LNCAP (cell line): ENCODE results near the gene TRAPPC12.

Source experiments
- CTCF ChIP-seq: fragments of 450-650 bp; IDR thresholded peaks from 2 replicates; pipeline ENCODE4 v1.5.1; 2017; ENCODE audit warnings: mild to moderate bottlenecking

Gene TRAPPC12

DNA sequence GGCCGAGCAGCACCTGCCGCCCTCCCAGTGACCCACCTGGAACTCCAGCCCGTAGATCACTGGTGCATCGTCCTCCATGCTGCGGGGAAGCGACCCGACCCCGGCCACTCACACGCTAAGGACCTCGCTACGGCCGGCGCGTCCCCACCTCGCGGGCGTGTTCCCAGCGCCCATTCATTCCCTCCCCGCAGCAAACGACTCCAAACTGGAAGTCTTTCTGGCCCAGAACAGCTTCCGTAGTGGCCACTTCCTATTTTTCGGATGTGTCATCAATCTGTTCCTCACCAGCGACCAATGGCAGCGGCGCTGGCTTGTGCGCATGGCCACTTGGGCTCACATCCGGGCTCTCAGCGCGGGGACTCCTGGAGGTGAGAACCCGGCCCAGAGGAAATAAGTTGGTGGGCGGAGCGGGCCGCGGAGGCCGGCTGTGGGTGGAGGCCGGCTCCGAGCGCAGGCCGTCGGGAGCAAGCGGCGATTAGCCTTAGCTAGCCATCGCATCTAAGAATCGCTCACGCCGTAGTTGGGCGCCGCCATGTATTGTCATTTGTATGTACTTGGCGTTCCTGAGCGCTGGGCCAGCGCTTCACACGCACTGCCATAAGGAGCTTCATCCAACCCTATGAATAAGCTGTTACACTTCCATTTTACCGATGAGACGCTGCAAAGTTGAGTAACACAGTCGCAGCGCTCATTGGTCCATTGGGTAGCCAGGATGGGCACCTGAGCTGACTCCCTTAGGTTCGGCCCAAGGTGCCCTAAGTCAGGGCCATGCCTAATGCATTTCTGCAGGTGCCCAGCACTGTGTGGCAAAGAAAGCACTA, 1.7 kb upstream of the TRAPPC12 start, which contains the start of gene EIPR1:
TSS of gene EIPR1 (minus strand) at position 207 of the 821 bp plus-strand sequence. CDS start at position 78, 129 bp downstream.
- no peak for TF ChIP-seq CTCF

DNA sequence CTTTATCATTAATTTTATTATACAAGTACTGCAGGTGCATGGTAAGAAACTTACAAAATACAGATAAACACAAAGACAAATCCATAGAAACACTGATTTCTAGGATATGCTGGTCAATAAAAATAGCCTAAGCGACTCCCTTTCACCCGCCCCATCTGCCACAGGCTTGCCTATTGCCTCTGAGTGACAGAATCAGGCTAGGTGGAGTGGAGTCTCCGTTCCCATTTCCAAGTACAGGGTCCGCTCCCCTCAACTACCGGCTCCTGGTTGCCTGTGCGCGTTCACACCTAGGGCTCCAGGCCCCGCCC, 201 bp upstream of the TRAPPC12 start:
- no peak for TF ChIP-seq CTCF

DNA sequence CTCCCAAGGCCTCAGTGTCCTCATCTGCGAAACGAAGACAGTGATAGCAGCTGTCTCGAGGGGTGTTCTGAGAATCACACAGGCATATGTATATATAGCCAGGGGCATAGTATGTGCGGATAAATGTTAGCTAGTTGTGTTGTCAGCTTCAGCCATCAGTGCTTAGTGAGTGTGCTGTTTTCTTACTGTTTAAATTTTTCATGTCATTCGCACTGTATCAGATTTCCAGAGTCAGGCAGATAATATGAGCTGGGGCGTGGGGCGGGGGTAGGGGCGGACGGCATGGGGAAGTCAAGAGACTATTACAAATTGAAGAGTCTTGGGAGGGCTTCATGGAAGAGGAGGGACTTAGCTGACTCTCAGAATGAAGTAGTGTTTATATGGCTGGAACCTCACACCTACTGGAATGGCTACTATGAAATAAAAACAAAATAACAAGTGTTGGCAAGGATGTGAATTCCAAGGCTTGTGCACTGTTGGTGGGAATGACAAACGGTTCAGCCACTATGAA, 7.0 kb downstream of the TRAPPC12 start:
- TF ChIP-seq CTCF: no peak

DNA sequence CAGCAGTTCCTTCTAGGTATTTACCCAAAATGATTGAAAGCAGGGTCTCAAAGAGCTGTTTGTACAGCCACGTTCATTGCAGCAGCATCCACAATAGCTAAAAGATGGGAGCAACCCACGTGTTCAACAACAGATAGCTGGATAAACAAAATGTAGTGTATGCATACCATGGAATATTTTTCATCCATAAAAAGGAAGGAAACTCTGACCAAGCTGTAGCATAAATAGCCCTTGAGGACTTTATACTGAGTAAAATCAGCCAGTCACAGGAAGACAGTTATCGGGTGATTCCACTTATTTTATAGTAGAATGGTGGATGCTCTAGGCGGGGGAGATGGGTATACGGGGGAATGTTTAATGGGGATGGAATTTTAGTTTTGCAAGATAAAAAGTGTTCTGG, 7.5 kb downstream of the TRAPPC12 start:
- no peak for TF ChIP-seq CTCF

GRCh38 chr2:3387644-3388411, 8.3 kb downstream of the TRAPPC12 start:
- no peak for TF ChIP-seq CTCF

GRCh38 chr2:3388412-3388738, 8.9 kb downstream of the TRAPPC12 start:
- TF ChIP-seq CTCF: no peak

GRCh38 chr2:3389193-3389592, 9.7 kb downstream of the TRAPPC12 start:
- TF ChIP-seq CTCF: no peak
